K562 (cell line): Measurements from ENCODE around the gene MTG1. TPM values are rescaled to one million over a fixed set of nuclear protein-coding genes. Genes with fewer than 3 reads are reported as not detected.

Source experiments
- ATAC-seq: fragments of 200-7000 bp; cut with Tn5 transposase; 3 replicates; pipeline ENCODE4 v1.9.1; 2020; ENCODE audit warnings: moderate library complexity
- BruUV-seq: library from RNA; stranded (reverse); fragments of 400-500 nt; replicated peaks from 2 replicates; lab custom pipeline; 2021; lab: Mats Ljungman, UMichigan
- CTCF ChIA-PET: fragments of 300-600 bp; formaldehyde crosslinking; extraction: SDS; loops from one replicate; lab custom pipeline; 2021; ENCODE audit warnings: low intra/inter-chr PET ratio; lab: Yijun Ruan, JAX
- POLR2A ChIA-PET: fragments of 300-600, 350-650 bp; sonication (Branson Sonifier 250); formaldehyde crosslinking; extraction: SDS; loops from one replicate; lab custom pipeline; 2021; ENCODE audit warnings: antibody characterized with exemption, inconsistent platforms; lab: Yijun Ruan, JAX
- DNase-seq, 4 experiments: peaks; one replicate each; pipeline versions ENCODE4 v3.0.0 to v3.0.0-alpha.2; 2011 to 2018; ENCODE audit warnings: low spot score in 3 of 4, mixed read lengths in 3 of 4; ENCODE audit errors: extremely low read depth in 1 of 4
- FAIRE-seq: peaks from 2 replicates; lab custom pipeline; 2011; peaks lifted over from hg19 to GRCh38; lab: Jason Lieb, UNC
- H2AFZ ChIP-seq: 2 replicates; pipeline ENCODE4 v1.6.0; 2011; ENCODE audit warnings: low read depth, low read length, control low read depth, inconsistent platforms
- H3K27ac ChIP-seq: fragments of 200-600 bp; 3 replicates; pipeline ENCODE4 v1.8.0; 2011; ENCODE audit warnings: low read depth, mild to moderate bottlenecking, control low read depth, inconsistent platforms, low read length, moderate library complexity, mixed read lengths; ENCODE audit errors: extremely low read depth
- H3K27me3 ChIP-seq, 2 experiments: fragments of 300-600 bp in 1 of 2; 2 replicates in 1 of 2; 3 replicates in 1 of 2; pipeline versions ENCODE4 v1.6.0 to v1.8.0; 2011; ENCODE audit warnings: inconsistent platforms in 2 of 2, low read length in 2 of 2, mild to moderate bottlenecking in 1 of 2, mixed read lengths in 1 of 2, moderate library complexity in 1 of 2; ENCODE audit not compliant: control insufficient read depth in 2 of 2, insufficient read depth in 2 of 2
- H3K36me3 ChIP-seq: fragments of 300-600 bp; 3 replicates; pipeline ENCODE4 v1.8.0; 2011; ENCODE audit warnings: mild to moderate bottlenecking, low read length, inconsistent platforms; ENCODE audit not compliant: control insufficient read depth, insufficient read depth
- H3K4me1 ChIP-seq, 2 experiments: fragments of 200-600 bp in 1 of 2; replicated peaks in 1 of 2; 2 replicates in 1 of 2; 3 replicates in 1 of 2; pipeline versions ENCODE4 v1.5.1 to v1.8.0; 2011; ENCODE audit warnings: inconsistent platforms in 2 of 2, low read length in 2 of 2, mild to moderate bottlenecking in 1 of 2, mixed read lengths in 1 of 2, moderate library complexity in 1 of 2; ENCODE audit not compliant: control insufficient read depth in 2 of 2, insufficient read depth in 2 of 2
- H3K4me2 ChIP-seq: 2 replicates; pipeline ENCODE4 v1.6.1; 2011; ENCODE audit warnings: low read length, control low read depth, inconsistent platforms, mixed read lengths; ENCODE audit not compliant: insufficient read depth
- H3K4me3 ChIP-seq: fragments of 200-600 bp; sonication (generic), shearing (Covaris generic); 2 replicates; pipeline ENCODE4 v1.5.1; 2016; ENCODE audit warnings: control low read depth, inconsistent platforms
- H3K79me2 ChIP-seq: fragments of 200-600 bp; 3 replicates; pipeline ENCODE4 v1.8.0; 2011; ENCODE audit warnings: low read length, inconsistent platforms; ENCODE audit not compliant: control insufficient read depth, insufficient read depth
- H3K9ac ChIP-seq, 2 experiments: 2 replicates each; pipeline versions ENCODE4 v1.6.0 to v1.6.1; 2011; ENCODE audit warnings: low read depth in 2 of 2, low read length in 2 of 2, control low read depth in 1 of 2, inconsistent platforms in 1 of 2, mild to moderate bottlenecking in 1 of 2, mixed read lengths in 1 of 2; ENCODE audit not compliant: insufficient read depth in 1 of 2
- H3K9me1 ChIP-seq: one replicate; pipeline ENCODE4 v1.6.0; 2011; ENCODE audit warnings: inconsistent platforms, mild to moderate bottlenecking, low read length, moderate library complexity; ENCODE audit not compliant: control insufficient read depth, insufficient read depth
- H3K9me3 ChIP-seq: replicated peaks from 2 replicates; pipeline ENCODE4 v1.5.1; 2011; ENCODE audit warnings: low read depth, low read length, inconsistent platforms; ENCODE audit not compliant: control insufficient read depth, insufficient read depth
- H4K20me1 ChIP-seq: replicated peaks from 2 replicates; pipeline ENCODE4 v1.6.1; 2011; ENCODE audit warnings: low read length, inconsistent platforms, mixed read lengths; ENCODE audit not compliant: control insufficient read depth, insufficient read depth
- GABPA ChIP-seq: fragments of 200-800 bp; sonication (Bioruptor generic); conservative IDR thresholded peaks from 2 replicates; pipeline ENCODE4 v1.6.1; 2016; ENCODE audit warnings: low read depth, missing genetic modification characterization, missing compliant biosample characterization
- OTX1 ChIP-seq: fragments of 450-650 bp; formaldehyde crosslinking; IDR thresholded peaks from 2 replicates; pipeline ENCODE4 v1.4.0; 2022; ENCODE audit warnings: mild to moderate bottlenecking
- TFAP4 ChIP-seq: sonication (generic); formaldehyde crosslinking; IDR thresholded peaks from 2 replicates; pipeline ENCODE4 v1.8.0; 2022; ENCODE audit warnings: missing genetic modification reagents, mild to moderate bottlenecking, moderate library complexity, borderline replicate concordance
- TOE1 ChIP-seq, 2 experiments: fragments of 450-650 bp in 1 of 2; sonication (generic) in 1 of 2; formaldehyde crosslinking in 1 of 2; IDR thresholded peaks; 2 replicates each; pipeline versions ENCODE4 v1.7.1 to v1.8.0; 2016 to 2022; ENCODE audit warnings: borderline replicate concordance in 2 of 2, mild to moderate bottlenecking in 2 of 2, antibody characterized with exemption in 1 of 2, inconsistent platforms in 1 of 2, low read depth in 1 of 2, missing genetic modification reagents in 1 of 2, moderate library complexity in 1 of 2
- ZBTB7A ChIP-seq: IDR thresholded peaks from 2 replicates; pipeline ENCODE4 v1.6.1; 2011; ENCODE audit warnings: low read depth, mild to moderate bottlenecking, low read length, moderate library complexity, borderline replicate concordance; ENCODE audit not compliant: control insufficient read depth
- WGBS: fragments of 100-300 bp; shearing (Covaris generic); methylation state at CpG from one replicate; pipeline ENCODE4 v1.1.6; 2016; ENCODE audit warnings: low coverage, mixed read lengths; ENCODE audit not compliant: insufficient coverage; ENCODE audit errors: missing lambda C conversion rate; 5-methylcytosine and 5-hydroxymethylcytosine counted together
- in situ Hi-C: fragments of 300-500 bp; cut with MboI; formaldehyde crosslinking; loops from 4 replicates; pipeline ENCODE4 v1.15.0; 2018; ENCODE audit warnings: inconsistent platforms, mixed read lengths
- intact Hi-C: fragments of 100-400 bp; cut with micrococcal nuclease; formaldehyde crosslinking; loops from 2 replicates; pipeline ENCODE4 v1.14.2; 2022
- polyA plus RNA-seq, 8 experiments: library from polyadenylated mRNA; depleted of rRNA in 4 of 8; stranded (reverse) in 5 of 8; unstranded in 3 of 8; fragments of >200 nt; fragmentation: Nextera tagmentation in 2 of 8; fragmentation: Illumina TruSeq in 1 of 8; extraction: Ambion mirVana in 2 of 8; extraction: Trizol in 1 of 8; gene quantifications; 2 replicates each; pipeline versions ENCODE4 v1.2.1 to v1.2.3, GENCODE V29; 2011 to 2014; ENCODE audit warnings: inconsistent platforms in 1 of 8, missing spikeins in 1 of 8
- total RNA-seq, 7 experiments: library from RNA; depleted of rRNA in 6 of 7; stranded (reverse); fragments of >200 nt in 6 of 7; fragmentation: Illumina TruSeq in 2 of 7; extraction: Trizol in 2 of 7; gene quantifications; 2 replicates each; pipeline versions ENCODE4 v1.2.1 to v1.2.3, GENCODE V29; 2011 to 2021; ENCODE audit warnings: low replicate concordance in 1 of 7

The MTG1 gene
- total and polyA plus RNA-seq, 9 of the 15 experiments (the other 6 are each of a cell fraction or from before 2014, with no cell fraction given): 2.8 to 28.2 (median 15.4) TPM

GRCh38 chr10:133377818-133378250 lies 16.1 kb upstream of the MTG1 start:
- intact Hi-C loops: no loop called here
- CTCF ChIA-PET: no interaction called here
- Histone ChIP-seq H2AFZ (peak overlapping the region; percentile 87), H3K4me3 (peak overlapping the region; percentile 56), H3K9me3 (no peaks in the 10 kb centered on the region), H3K9ac (peak overlapping the region in 1 of 2 experiments; percentile 92; a peak in 2 of 4 replicates), H3K9me1 (no peaks in the 10 kb centered on the region), H3K4me1 (peaks cover 7 to 41% of the 10 kb centered on the region in 2 experiments; a peak in 3 of 5 replicates), H3K36me3 (no peaks in the 10 kb centered on the region), H3K4me2 (peak overlapping the region; percentile 86), H3K27ac (no peak overlapping the region), H4K20me1 (no peaks in the 10 kb centered on the region), H3K27me3 (no peaks in the 10 kb centered on the region), H3K79me2 (peaks cover 3% of the 10 kb centered on the region; the same call in 1 of the 3 replicates)
- 47% methylated on average over 5 of the region's 20 CpGs for WGBS
- POLR2A ChIA-PET: interaction anchor here (0.6 to 1.5 kb wide), 3 partner anchors 7 to 17 kb away, joined by 3 to 5 read pairs (median 3); no protein-coding TSS in a partner anchor
- DNase-seq (no peak), FAIRE-seq (no peak), ATAC-seq (no peak)
- 0 out of 2 replicates have a peak, but pooled peaks have one; percentile 14 for TF ChIP-seq GABPA (tag)
- TF ChIP-seq TOE1 (IDR thresholded peaks at IDR 0.05; ENCODE audit: borderline replicate concordance): no peak
- no peak for TF ChIP-seq TOE1 (CRISPR knock-in tag; IDR thresholded peaks at IDR 0.05; ENCODE audit: borderline replicate concordance, low read depth)
- TF ChIP-seq OTX1 (CRISPR knock-in tag): no peak
- TF ChIP-seq TFAP4 (CRISPR knock-in tag): 0 out of 2 replicates have a peak, but pooled peaks have one; percentile 10
- peak; percentile 6; the same call in 1 of the 2 replicates for TF ChIP-seq ZBTB7A
- BruUV-seq: no TSS peak
- in situ Hi-C loops: no loop called here
